ENCODE data around the gene NT5C1A.

GRCh38 chr1:39696448-39696847, 24.5 kb upstream of the NT5C1A start:
- TF ChIP-seq CTCF (IDR thresholded peaks at IDR 0.05; ENCODE audit: poor library complexity, severe bottlenecking), result no peak
- no peak for TF ChIP-seq POLR2AphosphoS5 (IDR thresholded peaks at IDR 0.05)
- no peak for TF ChIP-seq TAF1 (IDR thresholded peaks at IDR 0.05; ENCODE audit: low read depth)
